Testis (tissue), 3 donors: ENCODE results near the gene NEO1. TPM values are rescaled to one million over a fixed set of nuclear protein-coding genes. Genes with fewer than 3 reads are reported as not detected.

Source experiments
- DNase-seq: peaks from one replicate; pipeline ENCODE4 v3.0.0-alpha.2; 2019
- H3K27ac ChIP-seq, 2 donors: fragments of 200-600 bp; sonication (generic); one replicate each; pipeline ENCODE4 v1.5.1; 2019
- H3K27me3 ChIP-seq: fragments of 200-600 bp; sonication (generic); one replicate; pipeline ENCODE4 v1.5.1; 2019
- H3K36me3 ChIP-seq: fragments of 200-600 bp; sonication (generic); one replicate; pipeline ENCODE4 v1.5.1; 2017; ENCODE audit warnings: low read depth; ENCODE audit errors: missing control alignments
- H3K4me1 ChIP-seq: fragments of 200-600 bp; sonication (generic); one replicate; pipeline ENCODE4 v1.5.1; 2019
- H3K4me3 ChIP-seq, 2 donors: fragments of 200-600 bp; sonication (generic); one replicate each; pipeline ENCODE4 v1.5.1; 2017 to 2019
- H3K9me3 ChIP-seq: fragments of 200-600 bp; sonication (generic); one replicate; pipeline ENCODE4 v1.5.1; 2017
- CTCF ChIP-seq, 3 experiments: fragments of 450-650 bp in 2 of 3; fragments of 200-600 bp in 1 of 3; sonication (generic) in 1 of 3; IDR thresholded peaks; one replicate each; pipeline ENCODE4 v1.5.1; 2016 to 2019; ENCODE audit warnings: antibody characterized with exemption in 3 of 3, mild to moderate bottlenecking in 2 of 3, moderate library complexity in 1 of 3
- POLR2A ChIP-seq: fragments of 450-650 bp; IDR thresholded peaks from one replicate; pipeline ENCODE4 v1.6.1; 2017; ENCODE audit warnings: antibody characterized with exemption, mild to moderate bottlenecking, moderate library complexity
- WGBS, 2 donors: methylation state at CpG; one replicate each; pipeline ENCODE4 v1.1.5; 2018; 5-methylcytosine and 5-hydroxymethylcytosine counted together
- intact Hi-C: fragments of 100-400 bp; cut with DNase I; formaldehyde crosslinking; loops from one replicate; pipeline ENCODE4 v1.15.1; 2023; ENCODE audit warnings: low total_unique reads
- polyA plus RNA-seq: library from polyadenylated mRNA; stranded (reverse); fragments of 350-450 nt; fragmentation: Illumina TruSeq; extraction: RNeasy Lipid Tissue Mini Kit (QIAGEN cat#74804); gene quantifications from one replicate; pipeline ENCODE4 v1.2.3, GENCODE V29; 2014; ENCODE audit warnings: low read depth, low replicate concordance; ENCODE audit not compliant: insufficient read depth
- total RNA-seq, 2 donors: library from RNA; depleted of rRNA; stranded (reverse); fragments of >200 nt; gene quantifications; one replicate each; pipeline ENCODE4 v1.2.3, GENCODE V29; 2016

Gene NEO1
- total and polyA plus RNA-seq, 3 donors from 2014 or later: 42.2 to 57.4 (median 50.2) TPM

GRCh38 chr15:73323374-73323955 lies 271.2 kb downstream of the NEO1 start:
- TF ChIP-seq POLR2A: no peak
- no peak for TF ChIP-seq CTCF (IDR thresholded peaks at IDR 0.05)

DNA sequence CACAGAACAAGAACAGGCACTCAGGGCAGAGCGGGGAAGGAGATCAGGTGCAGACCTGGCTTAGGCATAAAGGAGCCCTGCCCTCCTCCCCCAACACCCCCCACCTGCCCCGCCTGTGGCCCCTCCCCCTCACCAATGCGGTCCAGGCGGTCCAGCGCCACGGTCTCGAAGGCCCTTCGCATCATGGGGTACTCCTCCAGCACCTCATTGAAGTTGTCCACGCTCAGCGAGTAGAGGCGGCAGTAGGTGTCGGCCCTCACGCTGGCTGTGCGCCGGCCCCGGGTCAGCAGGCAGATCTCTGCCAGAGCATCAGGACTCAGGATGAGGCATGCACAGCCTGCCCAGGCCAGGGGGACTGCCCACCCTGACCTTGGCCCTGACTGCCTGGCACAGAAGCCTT lies 271.7 kb downstream of the NEO1 start:
- no peak for DNase-seq
- H3K4me3 ChIP-seq: no peak overlapping the region
- H3K4me1 ChIP-seq: no peaks in the 10 kb centered on the region
- H3K27ac ChIP-seq: no peak overlapping the region
- 95% methylated on average over 10 to 16 of the region's 16 CpGs for WGBS, 2 donors
- H3K36me3 ChIP-seq: no peaks in the 10 kb centered on the region
- no peaks in the 10 kb centered on the region for H3K27me3 ChIP-seq
- intact Hi-C loops: no loop called here
- TF ChIP-seq CTCF (IDR thresholded peaks at IDR 0.05): no peak
- TF ChIP-seq POLR2A: no peak
- no peaks in the 10 kb centered on the region for H3K9me3 ChIP-seq

More at GRCh38 chr15:73323374-73323955, 271.2 kb downstream of the NEO1 start:
- Histone ChIP-seq H3K27ac (no peak overlapping the region), H3K9me3 (no peaks in the 10 kb centered on the region), H3K4me1 (no peaks in the 10 kb centered on the region), H3K27me3 (no peaks in the 10 kb centered on the region), H3K4me3 (no peak overlapping the region), H3K36me3 (no peaks in the 10 kb centered on the region)
- intact Hi-C loops: no loop called here
- 88 to 95% methylated on average over 28 to 30 of the region's 30 CpGs for WGBS, 2 donors
- DNase-seq: no peak

GRCh38 chr15:73324496-73325170 lies 272.4 kb downstream of the NEO1 start:
- Histone ChIP-seq H3K9me3 (no peaks in the 10 kb centered on the region), H3K4me1 (peaks cover 3% of the 10 kb centered on the region), H3K27me3 (no peaks in the 10 kb centered on the region), H3K27ac (no peak overlapping the region), H3K4me3 (no peak overlapping the region), H3K36me3 (no peaks in the 10 kb centered on the region)
- WGBS, 2 donors: 91 to 93% methylated on average over 7 to 16 of the region's 16 CpGs
- TF ChIP-seq POLR2A (no peak), CTCF (IDR thresholded peaks at IDR 0.05) (no peak)
- no peak for DNase-seq
- intact Hi-C loops: no loop called here

- TF ChIP-seq CTCF (IDR thresholded peaks at IDR 0.05): no peak
- TF ChIP-seq POLR2A: no peak
- Histone ChIP-seq H3K9me3 (no peaks in the 10 kb centered on the region), H3K36me3 (no peaks in the 10 kb centered on the region), H3K4me1 (peaks cover 8% of the 10 kb centered on the region), H3K27me3 (no peaks in the 10 kb centered on the region), H3K4me3 (no peak overlapping the region), H3K27ac (no peak overlapping the region)
- WGBS, 2 donors: 82 to 90% methylated on average over 14 to 29 of the region's 29 CpGs
- intact Hi-C loops: no loop called here
- no peak for DNase-seq
Measured at GRCh38 chr15:73325191-73325861, 273.1 kb downstream of the NEO1 start.
